ENCODE results near the gene SGPP1.

DNA sequence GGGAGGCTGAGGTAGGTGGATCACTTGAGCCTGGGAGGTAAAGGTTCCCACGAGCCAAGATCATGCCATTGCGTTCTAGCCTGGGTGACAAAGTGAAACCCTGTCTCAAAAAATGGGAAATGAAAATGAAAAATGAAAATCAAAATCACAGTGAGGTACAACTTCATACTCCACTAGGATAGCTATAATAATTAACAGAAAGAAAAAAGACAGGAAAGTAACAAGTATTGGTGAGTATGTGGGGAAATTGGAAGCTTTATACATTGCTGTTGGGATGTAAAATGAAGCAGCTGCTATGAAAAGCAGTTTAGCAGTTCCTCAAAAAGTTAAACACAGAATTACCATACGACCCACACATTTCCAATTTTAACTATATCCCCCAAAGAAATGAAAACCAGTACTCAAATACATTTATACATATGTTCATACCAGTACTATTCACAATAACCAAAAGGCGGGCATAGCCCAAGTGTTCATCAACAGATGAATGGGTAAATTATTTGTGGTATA, 22.2 kb downstream of the SGPP1 start:
- TF ChIP-seq, protein P1, sequence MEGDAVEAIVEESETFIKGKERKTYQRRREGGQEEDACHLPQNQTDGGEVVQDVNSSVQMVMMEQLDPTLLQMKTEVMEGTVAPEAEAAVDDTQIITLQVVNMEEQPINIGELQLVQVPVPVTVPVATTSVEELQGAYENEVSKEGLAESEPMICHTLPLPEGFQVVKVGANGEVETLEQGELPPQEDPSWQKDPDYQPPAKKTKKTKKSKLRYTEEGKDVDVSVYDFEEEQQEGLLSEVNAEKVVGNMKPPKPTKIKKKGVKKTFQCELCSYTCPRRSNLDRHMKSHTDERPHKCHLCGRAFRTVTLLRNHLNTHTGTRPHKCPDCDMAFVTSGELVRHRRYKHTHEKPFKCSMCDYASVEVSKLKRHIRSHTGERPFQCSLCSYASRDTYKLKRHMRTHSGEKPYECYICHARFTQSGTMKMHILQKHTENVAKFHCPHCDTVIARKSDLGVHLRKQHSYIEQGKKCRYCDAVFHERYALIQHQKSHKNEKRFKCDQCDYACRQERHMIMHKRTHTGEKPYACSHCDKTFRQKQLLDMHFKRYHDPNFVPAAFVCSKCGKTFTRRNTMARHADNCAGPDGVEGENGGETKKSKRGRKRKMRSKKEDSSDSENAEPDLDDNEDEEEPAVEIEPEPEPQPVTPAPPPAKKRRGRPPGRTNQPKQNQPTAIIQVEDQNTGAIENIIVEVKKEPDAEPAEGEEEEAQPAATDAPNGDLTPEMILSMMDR (IDR thresholded peaks at IDR 0.05) = no peak
- no peak for TF ChIP-seq ZSCAN20 (CRISPR knock-in tag; IDR thresholded peaks at IDR 0.05)
- TF ChIP-seq JUNB (IDR thresholded peaks at IDR 0.05) = no peak
- no peak for TF ChIP-seq EP300 (IDR thresholded peaks at IDR 0.05)
- TF ChIP-seq CEBPB (IDR thresholded peaks at IDR 0.05) = no peak
- no peak for TF ChIP-seq SMC3 (IDR thresholded peaks at IDR 0.05)
- TF ChIP-seq RAD21 (conservative IDR thresholded peaks at IDR 0.05 in 1 of 2, IDR thresholded peaks at IDR 0.05 in 1 of 2) = no peak
- TF ChIP-seq POLR2A (IDR thresholded peaks at IDR 0.05; ENCODE audit: low read length) = no peak
- TF ChIP-seq NPAS2 (CRISPR knock-in tag; IDR thresholded peaks at IDR 0.05; ENCODE audit: borderline replicate concordance) = no peak
- TF ChIP-seq NR3C1 (IDR thresholded peaks at IDR 0.05) = no peak
- TF ChIP-seq JUN (IDR thresholded peaks at IDR 0.05) = no peak
- no peak for TF ChIP-seq MYC (IDR thresholded peaks at IDR 0.05; ENCODE audit: borderline replicate concordance, low read length)

All from A549 (cell line).